ENCODE measurements around the gene CLDN1. TPM values are rescaled to one million over a fixed set of nuclear protein-coding genes. Genes with fewer than 3 reads are reported as not detected.
A peak's percentile ranks its signal among the peaks of the same experiment; 100 is the strongest.

The CLDN1 gene
- total RNA-seq, 1 donor from 2014 or later = 169 TPM

GRCh38 chr3:190258634-190259033 is 63.6 kb downstream of the CLDN1 start:
- DNase-seq (ENCODE audit: low read depth) = peak; percentile 80
- no peak for TF ChIP-seq CTCF (conservative IDR thresholded peaks at IDR 0.05; ENCODE audit: low read depth, low read length)
- no peak overlapping the region for H3K4me3 ChIP-seq (ENCODE audit: low read depth, low read length)

Other genes with a start within 250 kb of the CLDN1 start
- gene P3H2, start 201.5 kb downstream of the CLDN1 start, total RNA-seq = 75.6 and 107 TPM in 2 replicates
- 8.5 and 29.7 TPM in 2 replicates for gene CLDN16, start 65.7 kb upstream of the CLDN1 start, total RNA-seq
- gene TMEM207, start 127.5 kb upstream of the CLDN1 start, total RNA-seq = not detected in 2 replicates
- 4.4 and 7.7 TPM in 2 replicates for gene IL1RAP, start 191.6 kb upstream of the CLDN1 start, total RNA-seq

Measured in epithelial cell of proximal tubule (primary cell).